ENCODE data around the gene HLA-DRB1.
"Not testable (repeated sequence)": the region's sequence is repeated elsewhere in the genome, so short reads cannot be mapped to it uniquely, and the experiment has no call there.

Gene HLA-DRB1

DNA sequence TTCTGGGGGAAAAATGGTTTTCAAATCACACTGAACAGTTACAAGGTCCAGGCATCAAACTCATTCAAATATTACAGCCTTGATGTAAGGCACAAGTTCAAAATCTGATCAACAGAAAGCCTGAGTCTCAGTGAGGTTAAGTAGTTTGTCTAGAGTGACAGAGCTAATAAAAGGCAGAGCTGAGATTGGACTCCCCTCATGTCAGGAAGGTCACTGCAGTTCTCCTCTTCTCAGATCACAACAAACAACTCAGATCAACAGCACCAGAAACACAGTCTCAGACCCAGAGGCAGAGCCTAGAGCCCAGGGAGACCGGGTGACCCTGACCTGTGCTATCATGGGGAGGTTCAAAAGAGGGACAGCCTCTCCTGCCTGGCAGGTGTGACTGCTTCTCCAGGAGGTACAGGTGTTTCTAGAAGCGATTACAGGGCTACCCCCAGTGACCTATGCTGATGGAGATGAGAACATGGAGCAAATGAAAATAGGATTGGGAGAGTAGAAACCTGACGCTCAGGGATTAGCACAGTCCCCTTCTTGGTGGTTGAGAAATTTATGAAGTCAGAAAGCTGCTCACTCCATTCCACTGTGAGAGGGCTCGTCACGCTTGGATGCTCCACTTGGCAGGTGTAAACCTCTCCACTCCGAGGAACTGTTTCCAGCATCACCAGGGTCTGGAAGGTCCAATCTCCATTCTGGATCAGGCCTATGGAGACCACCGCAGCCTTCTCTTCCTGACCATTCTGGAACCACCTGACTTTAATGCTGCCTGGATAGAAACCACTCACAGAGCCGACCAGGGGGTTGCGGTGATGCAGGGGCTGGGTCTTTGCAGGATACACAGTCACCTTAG lies 35.3 kb downstream of the HLA-DRB1 start:
- DNase-seq: no peak

- no peak for DNase-seq
Observed at GRCh38 chr6:32553037-32553742, 36.5 kb downstream of the HLA-DRB1 start.

DNA sequence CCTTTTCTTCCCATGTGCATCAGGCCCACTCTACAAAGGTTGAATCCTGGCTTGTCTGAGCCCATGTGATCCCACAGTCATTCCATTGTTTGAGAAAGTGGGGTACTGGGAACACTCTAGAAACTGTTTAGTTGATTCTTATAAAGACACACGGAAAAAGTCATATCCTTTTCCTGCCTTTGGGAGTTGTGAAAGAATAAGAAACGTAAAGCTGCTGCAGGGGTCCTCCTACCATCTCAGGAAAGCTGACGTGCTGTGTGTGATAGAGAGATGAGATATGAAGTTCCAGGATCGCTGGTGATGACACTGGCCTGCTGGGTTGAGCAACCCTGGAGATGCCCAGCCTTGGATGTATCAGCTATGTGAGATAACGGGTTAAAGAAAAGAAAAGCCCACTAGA lies 38.2 kb downstream of the HLA-DRB1 start:
- no peak for DNase-seq

DNA sequence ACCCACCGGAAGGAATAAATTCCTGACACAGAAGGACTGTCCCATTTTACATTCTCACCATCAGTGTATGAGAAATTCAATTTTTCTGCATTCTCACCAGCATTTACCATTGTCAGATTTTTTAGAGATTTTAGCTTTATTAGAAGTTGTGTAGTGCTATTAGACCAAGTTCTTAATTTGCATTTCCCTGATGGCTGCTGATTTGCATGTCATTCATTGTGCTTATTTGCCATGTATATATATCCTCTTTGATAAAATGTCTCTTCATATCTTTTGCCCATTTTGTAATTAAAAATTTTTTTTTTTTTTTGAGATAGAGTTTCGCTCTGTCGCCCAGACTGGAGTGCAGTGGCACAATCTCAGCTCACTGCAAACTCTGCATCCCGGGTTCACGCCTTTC lies 49.8 kb downstream of the HLA-DRB1 start:
- DNase-seq: no peak

DNA sequence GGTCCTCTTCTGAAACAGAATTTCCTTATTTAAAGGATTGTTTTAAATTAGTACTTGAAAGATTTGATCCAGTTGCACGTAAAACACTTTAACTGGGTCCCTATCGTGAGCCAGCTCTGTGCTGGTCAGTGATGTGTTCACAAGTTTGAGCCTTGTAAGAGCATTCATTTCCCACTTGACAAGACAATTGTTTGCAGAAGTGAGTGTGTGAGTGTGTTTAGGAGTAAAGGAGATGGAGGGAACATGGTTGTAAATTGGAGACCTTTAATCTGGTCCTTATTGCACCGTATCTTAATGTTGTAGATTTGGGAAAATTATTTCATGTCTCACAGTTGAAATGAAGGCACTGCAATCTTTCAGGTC lies 59.2 kb downstream of the HLA-DRB1 start:
- not testable (repeated sequence) for DNase-seq

- no peak for DNase-seq
Observed at GRCh38 chr6:32529697-32530430, 59.8 kb downstream of the HLA-DRB1 start, which contains the start of gene HLA-DRB5. Gene HLA-DRB5 (minus strand): TSS chr6:32530287. CDS start chr6:32530224, 63 bp downstream.
